ENCODE data around the gene RCOR1.
"Not testable (repeated sequence)": the region's sequence is repeated elsewhere in the genome, so short reads cannot be mapped to it uniquely, and the experiment has no call there.

Gene RCOR1

DNA sequence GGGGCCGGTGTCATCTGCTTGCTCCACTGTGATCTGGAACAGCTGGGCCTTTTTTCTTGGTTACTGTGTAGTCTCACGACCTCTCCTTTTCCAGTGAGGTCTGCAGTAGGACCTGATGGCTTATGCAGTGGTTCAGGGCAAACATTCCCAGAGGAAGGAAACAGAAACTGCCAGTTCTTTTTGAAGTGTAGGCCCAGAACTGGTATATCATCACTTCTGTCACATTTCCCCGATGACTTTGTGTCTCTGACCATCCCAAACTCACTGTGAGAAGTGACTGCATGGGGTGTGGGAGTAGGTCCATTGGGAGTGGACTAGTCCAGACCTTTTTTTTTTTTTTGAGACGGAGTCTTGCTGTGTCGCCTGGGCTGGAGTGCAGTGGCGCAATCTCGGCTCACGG lies 38.4 kb downstream of the RCOR1 start:
- no peak for DNase-seq

DNA sequence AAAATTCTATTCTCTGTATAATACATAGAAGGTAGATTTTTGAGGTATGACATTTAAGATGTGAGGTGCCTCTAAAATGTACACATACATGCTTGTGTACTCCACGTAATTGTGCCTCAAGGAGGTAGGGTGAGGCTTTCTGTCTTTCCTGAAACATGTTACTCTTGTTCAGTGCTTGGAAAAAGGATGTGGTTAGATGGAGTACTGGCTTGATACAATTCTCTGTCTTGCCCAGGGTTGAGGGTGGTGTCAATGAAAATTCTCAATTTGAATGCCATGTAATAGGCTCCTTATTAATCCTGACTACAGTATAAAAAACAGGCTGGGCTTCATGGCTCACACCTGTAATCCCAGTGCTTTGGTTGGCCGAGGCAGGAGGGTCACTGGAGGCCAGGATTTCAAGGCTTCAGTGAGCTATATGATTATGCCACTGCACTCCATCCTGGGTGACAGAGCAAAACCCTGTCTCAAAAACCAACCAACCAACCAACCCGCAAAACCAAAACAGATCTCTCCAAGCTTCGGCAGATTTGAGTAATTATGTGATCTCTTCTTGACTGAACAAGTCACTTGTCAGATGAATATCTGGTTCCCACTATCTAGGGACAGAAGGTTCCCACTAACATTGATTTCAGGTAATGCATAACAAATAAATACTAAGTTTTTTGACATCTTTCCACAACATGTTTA lies 41.6 kb downstream of the RCOR1 start:
- no peak for DNase-seq

DNA sequence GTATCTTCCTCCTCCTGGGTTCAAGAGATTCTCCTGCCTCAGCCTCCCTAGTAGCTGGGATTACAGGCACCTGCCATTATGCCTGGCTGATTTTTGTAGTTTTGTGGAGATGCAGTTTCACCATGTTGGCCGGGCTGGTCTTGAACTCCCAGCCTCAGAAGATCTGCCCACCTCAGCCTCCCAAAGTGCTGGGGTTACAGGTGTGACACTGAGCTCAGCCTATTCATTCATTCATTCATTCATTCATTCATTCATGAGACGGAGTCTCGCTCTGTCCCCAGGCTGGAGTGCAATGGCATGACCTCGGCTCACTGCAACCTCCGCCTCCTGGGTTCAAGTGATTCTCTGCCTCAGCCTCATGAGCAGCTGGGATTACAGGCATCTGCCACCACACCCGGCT lies 47.2 kb downstream of the RCOR1 start:
- not testable (repeated sequence) for DNase-seq

GRCh38 chr14:102644523-102644922 lies 52.1 kb downstream of the RCOR1 start:
- DNase-seq = no peak

DNA sequence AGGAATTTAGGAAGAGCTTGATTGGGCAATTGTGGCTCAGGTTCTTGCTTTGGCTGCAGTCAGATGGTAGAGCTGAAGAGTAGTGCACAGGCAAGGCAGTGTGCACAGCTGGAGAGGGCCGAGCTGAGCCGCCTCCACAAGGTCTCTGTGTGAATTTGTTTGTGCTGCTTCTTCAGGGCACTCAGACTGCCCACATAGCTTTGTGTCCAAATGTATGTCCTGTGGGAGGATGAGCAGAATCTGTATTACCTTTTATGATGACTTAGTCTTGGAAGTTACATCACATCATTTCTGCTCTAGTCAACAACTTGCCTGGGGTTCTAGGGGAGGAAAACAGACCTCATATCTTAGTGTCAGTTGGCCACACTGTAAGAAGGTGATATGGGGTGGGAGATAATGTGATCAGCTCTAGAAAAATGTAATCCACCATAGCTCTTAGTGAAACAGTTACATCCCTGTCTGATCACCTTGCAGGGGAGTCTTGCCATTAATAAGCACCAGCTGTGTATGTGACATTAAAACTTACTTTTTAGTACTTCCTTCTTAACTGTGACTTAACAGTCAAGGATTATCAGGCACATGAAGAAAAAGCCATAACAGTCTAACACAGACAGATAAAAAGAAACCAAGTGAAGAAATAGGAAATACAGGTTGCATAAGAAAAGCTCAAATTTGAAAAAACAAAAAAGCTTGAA lies 53.4 kb downstream of the RCOR1 start:
- no peak for DNase-seq

DNA sequence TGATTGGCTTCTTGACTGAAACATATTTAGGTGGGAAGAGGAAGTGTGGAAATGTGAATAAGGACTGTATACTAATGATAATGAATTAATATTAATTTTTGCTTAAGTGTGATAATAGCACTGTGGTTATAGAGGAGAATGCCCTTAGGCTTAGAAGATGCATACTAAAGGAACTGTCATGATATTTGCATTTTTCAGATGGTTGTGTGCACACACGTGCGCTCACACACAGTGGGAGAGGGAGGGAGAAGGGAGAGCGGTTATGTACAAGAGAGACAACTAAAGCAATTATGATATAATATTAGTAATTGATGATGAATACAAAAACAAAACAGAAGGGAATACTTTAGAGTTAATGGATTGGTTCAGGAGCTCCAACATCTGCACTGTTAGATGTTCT lies 54.2 kb downstream of the RCOR1 start:
- no peak for DNase-seq

GRCh38 chr14:102652194-102652593 lies 59.7 kb downstream of the RCOR1 start:
- DNase-seq = no peak

DNA sequence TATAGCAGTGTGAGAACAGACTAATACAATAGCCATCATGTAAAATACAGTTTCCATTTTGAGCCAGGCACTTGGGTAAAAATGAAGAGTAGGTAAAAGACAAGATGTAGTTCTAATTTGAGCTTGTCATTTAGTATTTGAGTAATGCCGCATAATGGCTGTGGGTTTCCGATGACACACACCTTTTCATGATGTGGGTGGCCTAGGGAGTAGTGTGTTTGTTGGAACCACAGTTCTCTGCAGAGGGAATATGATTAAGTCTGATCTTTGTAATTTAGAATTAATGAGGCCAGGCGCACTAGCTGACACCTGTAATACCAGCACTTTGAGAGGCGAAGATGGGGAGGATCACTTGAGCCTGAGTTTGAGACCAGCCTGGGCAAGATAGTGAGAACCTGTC lies 61.8 kb downstream of the RCOR1 start:
- DNase-seq = no peak

- DNase-seq = no peak
These were observed 62.7 kb downstream of the RCOR1 start for GRCh38 chr14:102655137-102655536.

DNA sequence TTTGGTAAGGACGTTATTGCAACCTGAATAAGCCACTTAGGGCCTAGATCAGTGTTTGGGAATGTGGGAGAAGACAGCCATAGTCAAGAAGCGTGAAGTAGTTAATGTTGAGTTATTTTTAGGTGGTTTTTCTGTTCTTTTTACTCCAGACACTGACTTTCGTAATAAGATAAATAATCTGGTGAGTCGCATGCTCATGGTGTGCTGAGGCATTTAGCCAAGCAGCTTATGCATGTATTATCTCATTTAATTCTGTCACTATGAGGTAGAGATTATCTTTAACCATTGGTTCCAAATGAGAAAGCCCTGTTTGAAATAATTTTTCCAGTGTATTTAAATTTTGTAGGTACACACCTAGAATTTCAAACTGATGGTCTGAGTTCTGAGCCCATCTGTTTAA lies 67.3 kb downstream of the RCOR1 start:
- no peak for DNase-seq

DNA sequence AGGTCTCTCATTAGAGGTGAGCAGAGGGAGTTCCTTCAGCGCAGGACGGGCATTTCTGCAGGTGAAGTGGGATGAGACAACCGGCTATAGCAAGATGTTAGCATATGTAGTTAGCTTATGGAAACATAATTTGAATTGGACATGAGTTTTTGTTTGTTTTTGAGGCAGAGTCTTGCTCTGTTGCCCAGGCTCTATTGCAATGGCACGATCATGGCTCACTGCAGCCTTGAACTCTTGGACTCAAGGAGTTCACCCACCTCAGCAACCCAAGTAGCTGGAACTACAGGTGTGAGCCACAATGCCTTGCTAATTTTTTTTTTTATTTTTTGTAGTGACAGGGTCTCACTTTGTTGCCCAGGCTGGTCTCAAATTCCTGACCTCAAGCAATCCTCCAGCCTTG lies 69.2 kb downstream of the RCOR1 start:
- no peak for DNase-seq

- DNase-seq = no peak
These were observed 70.4 kb downstream of the RCOR1 start for GRCh38 chr14:102662636-102663430.

- no peak for DNase-seq
These were observed 71.0 kb downstream of the RCOR1 start for GRCh38 chr14:102663440-102663839.

DNA sequence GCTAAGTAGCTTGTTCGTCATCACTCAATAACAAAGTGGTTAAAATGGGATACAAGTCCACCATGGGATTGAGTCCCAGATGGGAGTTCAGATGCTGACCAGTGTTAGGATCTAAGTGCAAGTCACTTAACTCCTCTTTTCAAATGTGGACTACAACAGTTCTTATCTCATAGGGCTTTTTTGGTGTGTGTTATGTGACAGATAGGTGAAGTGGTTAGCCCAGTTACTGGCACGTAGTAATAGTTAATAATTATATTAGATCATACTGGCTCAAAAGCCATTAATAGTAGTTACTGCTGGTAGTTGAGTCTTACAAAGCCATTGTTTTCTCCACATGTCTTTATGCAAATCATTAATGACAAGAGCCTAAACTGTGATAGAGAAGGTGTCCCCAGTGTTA lies 73.2 kb downstream of the RCOR1 start:
- no peak for DNase-seq

GRCh38 chr14:102666635-102667034 lies 74.2 kb downstream of the RCOR1 start:
- DNase-seq = no peak

DNA sequence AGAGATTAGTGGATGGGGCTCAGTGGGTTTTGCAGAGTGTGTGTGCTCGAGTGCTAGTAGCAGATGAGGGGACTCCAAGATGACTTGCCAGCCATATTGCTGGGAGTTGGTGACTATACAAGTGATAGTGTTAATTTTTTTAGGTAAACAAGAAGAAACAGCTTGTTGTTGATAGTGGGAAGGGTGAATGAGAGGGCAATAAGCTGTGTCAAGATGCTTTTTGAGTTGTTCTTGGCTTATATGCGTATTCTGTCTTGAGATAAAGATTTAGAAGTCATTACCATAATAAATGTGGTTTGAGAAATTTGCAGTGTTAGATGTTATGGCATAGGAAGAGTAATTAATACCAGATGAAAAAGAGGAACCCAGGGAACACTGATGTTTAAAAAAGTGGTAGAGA lies 75.3 kb downstream of the RCOR1 start:
- no peak for DNase-seq

GRCh38 chr14:102668291-102668873 lies 75.9 kb downstream of the RCOR1 start:
- no peak for DNase-seq

GRCh38 chr14:102671410-102671809 lies 79.0 kb downstream of the RCOR1 start:
- no peak for DNase-seq

GRCh38 chr14:102672410-102672960 lies 80.0 kb downstream of the RCOR1 start:
- no peak for DNase-seq

GRCh38 chr14:102675396-102675795 lies 82.9 kb downstream of the RCOR1 start:
- no peak for DNase-seq

DNA sequence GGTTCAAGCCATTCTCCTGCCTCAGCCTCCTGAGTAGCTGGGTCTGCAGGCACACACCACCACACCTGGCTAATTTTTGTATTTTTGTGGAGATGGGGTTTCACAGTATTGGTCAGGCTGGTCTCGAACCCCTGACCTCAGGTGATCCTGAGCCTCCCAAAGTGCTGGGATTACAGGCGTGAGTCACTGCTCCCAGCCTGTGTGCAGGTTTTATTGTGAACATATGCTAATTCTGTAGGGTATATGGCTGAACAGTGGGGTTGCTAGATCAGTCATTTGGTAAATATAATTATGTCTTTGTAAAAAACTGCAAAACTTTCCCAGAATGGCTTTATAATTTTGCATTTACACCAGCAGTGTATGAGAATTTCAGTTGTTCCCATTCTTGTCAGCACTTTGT lies 85.9 kb downstream of the RCOR1 start:
- no peak for DNase-seq

DNA sequence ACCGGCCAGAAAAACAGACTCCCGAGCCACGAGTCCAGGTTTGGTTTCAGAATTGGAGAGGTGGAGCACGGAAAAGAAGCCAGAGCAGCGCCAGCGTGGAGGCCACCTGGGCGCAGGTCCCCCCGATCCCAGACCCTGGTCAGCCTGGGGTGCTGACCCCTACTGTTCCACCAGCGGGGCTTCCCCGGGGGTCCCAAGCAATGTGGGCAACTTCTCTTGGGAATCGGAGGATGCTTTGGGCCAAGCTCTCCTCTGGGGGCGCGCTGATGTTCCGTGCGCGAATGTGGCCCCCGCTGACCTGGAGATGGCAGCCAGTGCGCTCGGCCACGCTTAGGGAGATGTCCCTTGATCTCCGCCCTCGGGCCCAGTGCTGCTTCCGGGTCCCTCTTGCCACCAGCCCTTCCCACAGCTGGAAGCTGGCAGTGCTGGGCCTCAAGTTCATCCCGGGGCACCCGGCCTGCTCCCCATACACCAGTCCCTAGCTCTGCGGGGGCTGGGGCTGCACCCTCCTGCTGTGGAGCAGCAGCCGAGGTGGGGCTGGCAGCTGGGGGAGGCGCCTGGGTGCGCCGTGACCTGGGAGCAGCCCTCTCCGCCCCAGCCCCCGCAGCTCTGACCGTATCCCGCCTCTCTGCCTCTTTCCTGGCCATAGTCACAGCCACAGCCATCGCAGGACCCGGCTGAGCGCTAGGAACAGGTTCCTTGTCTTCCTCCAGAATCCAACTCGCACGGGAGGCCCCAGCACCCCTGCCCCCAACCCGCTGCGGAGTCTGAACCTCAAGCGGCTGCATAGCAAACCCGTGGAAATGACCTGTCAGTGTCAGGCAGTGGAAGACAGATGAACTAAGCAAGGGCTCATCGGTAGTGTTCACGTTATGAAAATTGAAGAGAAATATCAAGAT lies 91.2 kb downstream of the RCOR1 start:
- no peak for DNase-seq
